ENCODE measurements around the gene WBP1L.
"Not testable (repeated sequence)": the region's sequence is repeated elsewhere in the genome, so short reads cannot be mapped to it uniquely, and the experiment has no call there.

The WBP1L gene

GRCh38 chr10:102738692-102739121 lies 5.0 kb upstream of the WBP1L start:
- Histone ChIP-seq H4K12ac (ENCODE audit: low read depth, low read length) (no peak overlapping the region), H3K4me3 (ENCODE audit: low read depth, low read length) (no peak overlapping the region), H2BK5ac (ENCODE audit: low read depth, low read length, poor library complexity) (no peak overlapping the region), H3K4me1 (ENCODE audit: control insufficient read depth in 1 of 2, insufficient read depth in 2 of 2, low read length in 2 of 2) (peaks cover 0 to 2% of the 10 kb centered on the region in 2 experiments), H3K9ac (ENCODE audit: low read length) (no peak overlapping the region), H4K91ac (ENCODE audit: low read depth, low read length) (no peak overlapping the region), H2BK120ac (ENCODE audit: insufficient read depth, low read length, poor library complexity) (no peak overlapping the region), H3K79me2 (ENCODE audit: control insufficient read depth, insufficient read depth, low read length, poor library complexity) (no peaks in the 10 kb centered on the region), H3K4me2 (ENCODE audit: low read length) (no peak overlapping the region), H3K4ac (ENCODE audit: low read depth, low read length) (no peak overlapping the region), H2BK12ac (ENCODE audit: low read length) (no peak overlapping the region), H3K18ac (ENCODE audit: low read length) (no peak overlapping the region), H2AFZ (ENCODE audit: insufficient read depth, low read length, poor library complexity) (no peak overlapping the region), H3K79me1 (ENCODE audit: low read length) (peaks cover 2% of the 10 kb centered on the region), H3K27ac (ENCODE audit: low read depth, low read length) (no peak overlapping the region), H3K36me3 (ENCODE audit: control insufficient read depth in 1 of 2, insufficient read depth in 2 of 2, low read length in 2 of 2) (peaks cover 2 to 10% of the 10 kb centered on the region in 2 experiments), H2AK5ac (ENCODE audit: low read length) (no peak overlapping the region), H3K27me3 (ENCODE audit: insufficient read depth, low read length) (no peaks in the 10 kb centered on the region), H3K23ac (ENCODE audit: low read length) (no peak overlapping the region), H4K8ac (ENCODE audit: low read depth, low read length) (no peak overlapping the region), H3K14ac (ENCODE audit: low read length) (no peak overlapping the region), H3K9me3 (ENCODE audit: insufficient read depth, low read depth, low read length) (no peaks in the 10 kb centered on the region)
- DNase-seq = no peak

DNA sequence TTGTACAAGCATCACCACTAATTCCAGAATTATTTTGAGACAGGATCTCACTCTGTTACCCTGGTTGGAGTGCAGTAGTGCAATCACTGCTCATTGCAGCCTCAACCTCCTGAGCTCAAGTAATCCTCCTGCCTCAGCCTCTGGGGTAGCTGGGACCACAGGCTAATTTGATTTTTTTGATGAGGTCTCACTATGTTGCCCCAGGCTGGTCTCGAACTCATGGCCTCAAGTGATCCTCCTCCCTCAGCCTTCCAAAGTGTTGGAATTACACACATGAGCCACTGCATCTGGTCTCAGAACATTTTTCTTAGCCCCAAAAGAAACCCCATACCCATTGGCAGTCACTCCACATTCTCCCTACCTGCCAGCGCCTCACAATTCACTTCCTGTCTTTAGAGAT lies 3.5 kb upstream of the WBP1L start:
- DNase-seq = no peak
- no peak overlapping the region for H2BK12ac ChIP-seq (ENCODE audit: low read length)
- no peak overlapping the region for H2AFZ ChIP-seq (ENCODE audit: insufficient read depth, low read length, poor library complexity)
- H3K4me2 ChIP-seq (ENCODE audit: low read length) = no peak overlapping the region
- peaks cover 7% of the 10 kb centered on the region for H3K79me1 ChIP-seq (ENCODE audit: low read length)
- no peak overlapping the region for H3K9ac ChIP-seq (ENCODE audit: low read length)
- H4K8ac ChIP-seq (ENCODE audit: low read depth, low read length) = no peak overlapping the region
- H3K4ac ChIP-seq (ENCODE audit: low read depth, low read length) = no peak overlapping the region
- H2BK120ac ChIP-seq (ENCODE audit: insufficient read depth, low read length, poor library complexity) = no peak overlapping the region
- H4K12ac ChIP-seq (ENCODE audit: low read depth, low read length) = no peak overlapping the region
- peaks cover 9% of the 10 kb centered on the region for H3K79me2 ChIP-seq (ENCODE audit: control insufficient read depth, insufficient read depth, low read length, poor library complexity)
- H3K4me1 ChIP-seq (ENCODE audit: control insufficient read depth in 1 of 2, insufficient read depth in 2 of 2, low read length in 2 of 2) = peaks cover 5% of the 10 kb centered on the region in 2 experiments
- H4K91ac ChIP-seq (ENCODE audit: low read depth, low read length) = no peak overlapping the region
- no peak overlapping the region for H2AK5ac ChIP-seq (ENCODE audit: low read length)
- no peak overlapping the region for H3K18ac ChIP-seq (ENCODE audit: low read length)
- peaks cover 2 to 5% of the 10 kb centered on the region in 2 experiments for H3K36me3 ChIP-seq (ENCODE audit: control insufficient read depth in 1 of 2, insufficient read depth in 2 of 2, low read length in 2 of 2)
- no peak overlapping the region for H3K23ac ChIP-seq (ENCODE audit: low read length)
- no peaks in the 10 kb centered on the region for H3K27me3 ChIP-seq (ENCODE audit: insufficient read depth, low read length)
- H3K27ac ChIP-seq (ENCODE audit: low read depth, low read length) = no peak overlapping the region
- H3K9me3 ChIP-seq (ENCODE audit: insufficient read depth, low read depth, low read length) = peaks cover 2% of the 10 kb centered on the region
- H3K14ac ChIP-seq (ENCODE audit: low read length) = no peak overlapping the region
- no peak overlapping the region for H2BK5ac ChIP-seq (ENCODE audit: low read depth, low read length, poor library complexity)
- no CpG with 5 or more reads among the region's 2 CpGs for WGBS (ENCODE audit: extremely low coverage, insufficient coverage, insufficient read length)
- no peak overlapping the region for H3K4me3 ChIP-seq (ENCODE audit: low read depth, low read length)

DNA sequence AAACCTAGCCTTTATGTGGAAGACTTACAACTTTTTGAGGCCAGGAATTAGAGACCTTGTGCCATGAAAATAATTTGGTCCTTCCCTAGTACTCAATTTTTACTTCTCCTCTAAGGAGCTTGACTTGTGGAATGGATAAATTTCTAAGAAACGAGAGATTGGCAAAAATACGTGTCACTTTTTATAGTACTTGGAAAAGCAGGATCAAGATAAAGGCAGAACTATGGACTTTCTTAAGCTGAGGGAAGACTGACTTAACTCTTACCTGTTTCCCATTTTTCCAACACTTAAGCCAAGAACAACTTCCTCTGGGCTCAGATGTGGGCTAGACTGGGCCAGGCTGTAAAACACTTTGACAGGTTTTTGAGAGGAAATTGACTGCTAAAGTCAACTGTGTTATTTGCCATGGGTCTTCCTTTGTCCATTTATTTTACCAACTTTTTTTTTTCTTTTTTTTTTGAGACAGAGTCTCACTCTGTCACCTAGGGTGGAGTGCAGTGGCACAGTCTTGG lies 2.0 kb upstream of the WBP1L start:
- no peak overlapping the region for H3K18ac ChIP-seq (ENCODE audit: low read length)
- H2BK120ac ChIP-seq (ENCODE audit: insufficient read depth, low read length, poor library complexity) = no peak overlapping the region
- peaks cover 7% of the 10 kb centered on the region for H3K79me1 ChIP-seq (ENCODE audit: low read length)
- H3K4ac ChIP-seq (ENCODE audit: low read depth, low read length) = no peak overlapping the region
- peaks cover 5% of the 10 kb centered on the region in 2 experiments for H3K4me1 ChIP-seq (ENCODE audit: control insufficient read depth in 1 of 2, insufficient read depth in 2 of 2, low read length in 2 of 2)
- DNase-seq = no peak
- no peak overlapping the region for H4K91ac ChIP-seq (ENCODE audit: low read depth, low read length)
- no peaks in the 10 kb centered on the region for H3K27me3 ChIP-seq (ENCODE audit: insufficient read depth, low read length)
- no peak overlapping the region for H4K12ac ChIP-seq (ENCODE audit: low read depth, low read length)
- no peak overlapping the region for H3K4me2 ChIP-seq (ENCODE audit: low read length)
- H3K23ac ChIP-seq (ENCODE audit: low read length) = no peak overlapping the region
- H3K14ac ChIP-seq (ENCODE audit: low read length) = no peak overlapping the region
- no peak overlapping the region for H4K8ac ChIP-seq (ENCODE audit: low read depth, low read length)
- H2AK5ac ChIP-seq (ENCODE audit: low read length) = no peak overlapping the region
- peaks cover 2% of the 10 kb centered on the region for H3K9me3 ChIP-seq (ENCODE audit: insufficient read depth, low read depth, low read length)
- no CpG with 5 or more reads among the region's 2 CpGs for WGBS (ENCODE audit: extremely low coverage, insufficient coverage, insufficient read length)
- no peak overlapping the region for H3K27ac ChIP-seq (ENCODE audit: low read depth, low read length)
- no peak overlapping the region for H2BK5ac ChIP-seq (ENCODE audit: low read depth, low read length, poor library complexity)
- no peak overlapping the region for H3K4me3 ChIP-seq (ENCODE audit: low read depth, low read length)
- H3K36me3 ChIP-seq (ENCODE audit: control insufficient read depth in 1 of 2, insufficient read depth in 2 of 2, low read length in 2 of 2) = peaks cover 2 to 5% of the 10 kb centered on the region in 2 experiments
- H2AFZ ChIP-seq (ENCODE audit: insufficient read depth, low read length, poor library complexity) = no peak overlapping the region
- peaks cover 9% of the 10 kb centered on the region for H3K79me2 ChIP-seq (ENCODE audit: control insufficient read depth, insufficient read depth, low read length, poor library complexity)
- no peak overlapping the region for H2BK12ac ChIP-seq (ENCODE audit: low read length)
- no peak overlapping the region for H3K9ac ChIP-seq (ENCODE audit: low read length)

DNA sequence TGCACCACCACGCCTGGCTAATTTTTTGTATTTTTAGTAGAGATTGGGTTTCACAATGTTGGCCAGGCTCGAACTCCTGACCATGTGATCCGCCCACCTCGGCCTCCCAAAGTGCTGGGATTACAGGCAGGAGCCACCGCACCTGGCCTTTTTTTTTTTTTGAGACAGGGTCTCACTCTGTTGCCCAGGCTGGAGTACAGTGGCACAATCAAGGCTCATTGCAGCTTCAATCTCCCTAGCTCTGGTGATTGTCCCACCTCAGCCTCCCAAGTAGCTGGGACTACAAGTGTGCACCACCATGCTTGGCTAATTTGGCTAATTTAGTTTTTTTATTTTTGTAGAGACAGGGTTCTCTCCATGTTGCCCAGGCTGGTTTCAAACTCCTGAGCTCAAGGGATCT lies 1.4 kb upstream of the WBP1L start:
- H4K12ac ChIP-seq (ENCODE audit: low read depth, low read length); H3K27ac ChIP-seq (ENCODE audit: low read depth, low read length); H3K4me1 ChIP-seq (ENCODE audit: control insufficient read depth in 1 of 2, insufficient read depth in 2 of 2, low read length in 2 of 2); H3K79me1 ChIP-seq (ENCODE audit: low read length); H3K4ac ChIP-seq (ENCODE audit: low read depth, low read length); H3K18ac ChIP-seq (ENCODE audit: low read length); H2AK5ac ChIP-seq (ENCODE audit: low read length); H3K23ac ChIP-seq (ENCODE audit: low read length); DNase-seq; H3K4me2 ChIP-seq (ENCODE audit: low read length); H3K14ac ChIP-seq (ENCODE audit: low read length); H3K4me3 ChIP-seq (ENCODE audit: low read depth, low read length); H3K9ac ChIP-seq (ENCODE audit: low read length); H2BK5ac ChIP-seq (ENCODE audit: low read depth, low read length, poor library complexity); H2BK120ac ChIP-seq (ENCODE audit: insufficient read depth, low read length, poor library complexity); H2BK12ac ChIP-seq (ENCODE audit: low read length); H3K27me3 ChIP-seq (ENCODE audit: insufficient read depth, low read length); H2AFZ ChIP-seq (ENCODE audit: insufficient read depth, low read length, poor library complexity); H3K36me3 ChIP-seq (ENCODE audit: control insufficient read depth in 1 of 2, insufficient read depth in 2 of 2, low read length in 2 of 2); H3K79me2 ChIP-seq (ENCODE audit: control insufficient read depth, insufficient read depth, low read length, poor library complexity); H4K8ac ChIP-seq (ENCODE audit: low read depth, low read length); H3K9me3 ChIP-seq (ENCODE audit: insufficient read depth, low read depth, low read length); H4K91ac ChIP-seq (ENCODE audit: low read depth, low read length): not testable (repeated sequence)
- no CpG with 5 or more reads among the region's 5 CpGs for WGBS (ENCODE audit: extremely low coverage, insufficient coverage, insufficient read length)
